ENCODE data around the gene PRSS33. TPM values are rescaled to one million over a fixed set of nuclear protein-coding genes. Genes with fewer than 3 reads are reported as not detected.

PRSS33 gene
- total RNA-seq, 1 experiment from 2014 or later: not detected

DNA sequence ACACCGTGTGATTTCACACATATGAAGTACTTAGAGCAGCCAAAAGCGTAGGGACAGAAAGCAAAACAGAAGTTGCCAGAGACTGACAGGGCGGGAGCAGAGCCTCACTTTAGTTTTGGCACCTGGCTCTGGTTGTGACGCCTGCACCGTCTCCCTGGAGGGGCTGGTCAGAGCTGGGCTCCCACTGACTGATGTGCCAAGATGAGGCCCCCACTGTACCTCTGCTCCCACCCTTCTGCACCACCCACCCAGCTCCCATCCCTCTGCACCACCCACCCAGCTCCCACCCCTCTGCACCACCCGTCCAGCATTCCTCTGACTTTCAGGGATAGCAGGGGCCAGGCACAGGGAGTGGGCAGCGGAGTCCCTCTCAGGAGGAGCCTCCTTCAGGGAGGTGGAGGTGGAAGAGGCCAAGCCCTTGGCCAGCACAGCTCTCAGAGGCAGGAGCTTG lies 26.4 kb upstream of the PRSS33 start:
- no peak overlapping the region for H3K56ac ChIP-seq (ENCODE audit: insufficient read length, low read depth, low read length)
- H3K4me2 ChIP-seq (ENCODE audit: insufficient read depth, insufficient read length, low read length): no peak overlapping the region
- no peak overlapping the region for H2BK120ac ChIP-seq (ENCODE audit: low read depth, low read length, poor library complexity, severe bottlenecking)
- no peak overlapping the region for H2BK20ac ChIP-seq (ENCODE audit: low read depth, low read length, poor library complexity, severe bottlenecking)
- no peaks in the 10 kb centered on the region for H4K20me1 ChIP-seq (ENCODE audit: control insufficient read depth, insufficient read depth, insufficient read length)
- no peak overlapping the region for H2AK5ac ChIP-seq (ENCODE audit: insufficient read length, low read length)
- Mint-ChIP-seq H3K4me1 (peaks cover 7% of the 10 kb centered on the region in 2 experiments; a peak in 3 of 4 replicates), H3K4me3 (no peak overlapping the region), H3K27me3 (ENCODE audit: low read depth) (peaks cover 17% of the 10 kb centered on the region), H3K27ac (no peak overlapping the region), H3K9me3 (peaks cover 0 to 2% of the 10 kb centered on the region in 2 experiments; a peak in 1 of 5 replicates), H3K36me3 (ENCODE audit: insufficient read depth in 1 of 3, low read depth in 3 of 3) (no peaks in the 10 kb centered on the region)
- H2BK12ac ChIP-seq (ENCODE audit: insufficient read length, low read depth, low read length): no peak overlapping the region
- no peak overlapping the region for H2BK15ac ChIP-seq (ENCODE audit: low read depth, low read length)
- H3K14ac ChIP-seq (ENCODE audit: insufficient read depth, low read length): no peak overlapping the region
- no peak overlapping the region for H4K5ac ChIP-seq (ENCODE audit: insufficient read length, low read depth, low read length)
- H3K4ac ChIP-seq (ENCODE audit: low read depth, low read length): no peak overlapping the region
- no peak overlapping the region for H3K27ac ChIP-seq (ENCODE audit: insufficient read length, low read depth, low read length)
- no peak overlapping the region for H3K23ac ChIP-seq (ENCODE audit: insufficient read length, low read depth, low read length)
- H3K9me3 ChIP-seq (ENCODE audit: control insufficient read depth, low read depth, low read length): no peaks in the 10 kb centered on the region
- H3T11ph ChIP-seq (ENCODE audit: low read length): no peak overlapping the region
- H3K18ac ChIP-seq (ENCODE audit: insufficient read length, low read depth, low read length): no peak overlapping the region
- TF ChIP-seq, protein P1, sequence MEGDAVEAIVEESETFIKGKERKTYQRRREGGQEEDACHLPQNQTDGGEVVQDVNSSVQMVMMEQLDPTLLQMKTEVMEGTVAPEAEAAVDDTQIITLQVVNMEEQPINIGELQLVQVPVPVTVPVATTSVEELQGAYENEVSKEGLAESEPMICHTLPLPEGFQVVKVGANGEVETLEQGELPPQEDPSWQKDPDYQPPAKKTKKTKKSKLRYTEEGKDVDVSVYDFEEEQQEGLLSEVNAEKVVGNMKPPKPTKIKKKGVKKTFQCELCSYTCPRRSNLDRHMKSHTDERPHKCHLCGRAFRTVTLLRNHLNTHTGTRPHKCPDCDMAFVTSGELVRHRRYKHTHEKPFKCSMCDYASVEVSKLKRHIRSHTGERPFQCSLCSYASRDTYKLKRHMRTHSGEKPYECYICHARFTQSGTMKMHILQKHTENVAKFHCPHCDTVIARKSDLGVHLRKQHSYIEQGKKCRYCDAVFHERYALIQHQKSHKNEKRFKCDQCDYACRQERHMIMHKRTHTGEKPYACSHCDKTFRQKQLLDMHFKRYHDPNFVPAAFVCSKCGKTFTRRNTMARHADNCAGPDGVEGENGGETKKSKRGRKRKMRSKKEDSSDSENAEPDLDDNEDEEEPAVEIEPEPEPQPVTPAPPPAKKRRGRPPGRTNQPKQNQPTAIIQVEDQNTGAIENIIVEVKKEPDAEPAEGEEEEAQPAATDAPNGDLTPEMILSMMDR (conservative IDR thresholded peaks at IDR 0.05): no peak
- H3K4me1 ChIP-seq (ENCODE audit: insufficient read depth, low read length): no peaks in the 10 kb centered on the region
- no peaks in the 10 kb centered on the region for H3K79me2 ChIP-seq (ENCODE audit: insufficient read depth, low read length)
- no CpG with 5 or more reads among the region's 7 CpGs for WGBS (ENCODE audit: extremely low coverage, insufficient read length, low lambda C conversion rate)
- no peaks in the 10 kb centered on the region for H3K23me2 ChIP-seq (ENCODE audit: insufficient read length, low read depth, low read length, poor library complexity, severe bottlenecking)
- H4K8ac ChIP-seq (replicated peaks; ENCODE audit: insufficient read length, low read depth, low read length): no peak overlapping the region
- no peak overlapping the region for H2AFZ ChIP-seq (ENCODE audit: low read length)
- no peak for DNase-seq
- H3K9ac ChIP-seq (ENCODE audit: extremely low read depth, insufficient read length, low read length): no peak overlapping the region
- no peak overlapping the region for H2BK5ac ChIP-seq (ENCODE audit: insufficient read length, low read length)
- no peaks in the 10 kb centered on the region for H3K27me3 ChIP-seq (ENCODE audit: insufficient read depth, low read length)
- no peaks in the 10 kb centered on the region for H3K79me1 ChIP-seq (ENCODE audit: insufficient read depth, low read depth, low read length, poor library complexity, severe bottlenecking)
- H4K91ac ChIP-seq (ENCODE audit: insufficient read length, low read depth, low read length): no peak overlapping the region
